ENCODE results near the gene SPTBN1.

SPTBN1 gene

DNA sequence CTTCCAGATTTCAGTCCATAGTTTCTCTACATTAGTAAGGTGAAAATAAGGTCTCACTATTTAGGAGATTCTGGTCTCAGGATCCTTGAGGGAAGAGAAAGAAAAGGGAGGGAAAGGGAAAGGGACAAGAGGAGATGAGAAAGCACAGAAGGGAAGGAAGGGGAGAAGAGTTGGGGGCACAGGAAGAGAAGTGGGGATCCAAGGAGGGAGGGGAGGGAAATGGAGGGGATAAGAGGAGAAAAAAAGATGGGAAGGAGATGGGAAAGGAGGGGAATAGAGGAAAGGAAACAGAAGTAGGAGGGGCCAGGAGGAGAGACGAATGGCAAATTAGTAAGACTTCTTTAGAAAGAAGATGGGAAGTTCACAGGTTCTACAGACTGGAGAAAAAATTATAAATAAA lies 39.2 kb upstream of the SPTBN1 start:
- TF ChIP-seq, protein P1, sequence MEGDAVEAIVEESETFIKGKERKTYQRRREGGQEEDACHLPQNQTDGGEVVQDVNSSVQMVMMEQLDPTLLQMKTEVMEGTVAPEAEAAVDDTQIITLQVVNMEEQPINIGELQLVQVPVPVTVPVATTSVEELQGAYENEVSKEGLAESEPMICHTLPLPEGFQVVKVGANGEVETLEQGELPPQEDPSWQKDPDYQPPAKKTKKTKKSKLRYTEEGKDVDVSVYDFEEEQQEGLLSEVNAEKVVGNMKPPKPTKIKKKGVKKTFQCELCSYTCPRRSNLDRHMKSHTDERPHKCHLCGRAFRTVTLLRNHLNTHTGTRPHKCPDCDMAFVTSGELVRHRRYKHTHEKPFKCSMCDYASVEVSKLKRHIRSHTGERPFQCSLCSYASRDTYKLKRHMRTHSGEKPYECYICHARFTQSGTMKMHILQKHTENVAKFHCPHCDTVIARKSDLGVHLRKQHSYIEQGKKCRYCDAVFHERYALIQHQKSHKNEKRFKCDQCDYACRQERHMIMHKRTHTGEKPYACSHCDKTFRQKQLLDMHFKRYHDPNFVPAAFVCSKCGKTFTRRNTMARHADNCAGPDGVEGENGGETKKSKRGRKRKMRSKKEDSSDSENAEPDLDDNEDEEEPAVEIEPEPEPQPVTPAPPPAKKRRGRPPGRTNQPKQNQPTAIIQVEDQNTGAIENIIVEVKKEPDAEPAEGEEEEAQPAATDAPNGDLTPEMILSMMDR (conservative IDR thresholded peaks at IDR 0.05; ENCODE audit: low read depth, low read length) = no peak
- DNase-seq (ENCODE audit: low read depth) = no peak
- no peak overlapping the region for H3K4me3 ChIP-seq (ENCODE audit: low read depth, low read length)

DNA sequence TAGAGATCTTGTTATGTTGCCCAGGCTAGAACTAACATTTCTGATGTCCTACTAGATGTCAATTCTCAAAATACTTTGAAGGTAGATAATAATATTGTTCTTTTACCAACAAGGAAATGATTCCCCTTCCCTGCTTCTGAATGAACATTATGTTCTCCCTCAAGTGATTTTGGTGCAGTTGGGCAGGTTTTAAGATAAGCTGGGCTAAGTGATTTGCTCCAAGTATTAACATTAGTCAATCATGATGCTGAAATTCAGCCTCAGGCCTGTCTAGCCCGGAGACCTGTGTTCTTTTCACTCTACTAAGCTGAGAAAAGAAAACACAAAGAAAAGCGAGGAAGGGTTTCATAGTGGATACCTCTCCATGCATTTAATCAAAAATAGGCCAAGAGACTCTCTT lies 38.5 kb upstream of the SPTBN1 start:
- TF ChIP-seq, protein P1 (conservative IDR thresholded peaks at IDR 0.05; ENCODE audit: low read depth, low read length) = no peak
- DNase-seq (ENCODE audit: low read depth) = no peak
- no peak overlapping the region for H3K4me3 ChIP-seq (ENCODE audit: low read depth, low read length)

DNA sequence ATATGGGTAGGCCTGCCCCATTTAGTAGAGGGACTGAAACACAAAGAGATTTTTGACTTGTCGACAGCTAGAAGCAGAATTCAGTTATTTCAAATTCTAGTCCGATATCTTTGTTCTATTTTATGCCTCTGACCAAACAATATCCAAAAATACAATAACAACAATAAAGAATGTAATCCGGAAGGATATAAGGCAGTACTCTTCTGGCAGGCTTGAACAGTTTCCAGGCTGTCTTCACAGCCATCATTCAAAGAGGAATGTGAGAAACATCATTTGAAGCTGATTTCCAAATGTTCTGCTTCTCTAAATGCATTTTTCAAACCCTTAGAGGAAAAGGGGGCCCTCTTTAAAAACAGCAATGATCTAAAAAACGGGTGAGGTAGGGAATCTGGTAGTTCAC lies 36.7 kb upstream of the SPTBN1 start:
- TF ChIP-seq, protein P1 (conservative IDR thresholded peaks at IDR 0.05; ENCODE audit: low read depth, low read length) = no peak
- peak; percentile 39 for DNase-seq (ENCODE audit: low read depth)
- H3K4me3 ChIP-seq (ENCODE audit: low read depth, low read length) = no peak overlapping the region

DNA sequence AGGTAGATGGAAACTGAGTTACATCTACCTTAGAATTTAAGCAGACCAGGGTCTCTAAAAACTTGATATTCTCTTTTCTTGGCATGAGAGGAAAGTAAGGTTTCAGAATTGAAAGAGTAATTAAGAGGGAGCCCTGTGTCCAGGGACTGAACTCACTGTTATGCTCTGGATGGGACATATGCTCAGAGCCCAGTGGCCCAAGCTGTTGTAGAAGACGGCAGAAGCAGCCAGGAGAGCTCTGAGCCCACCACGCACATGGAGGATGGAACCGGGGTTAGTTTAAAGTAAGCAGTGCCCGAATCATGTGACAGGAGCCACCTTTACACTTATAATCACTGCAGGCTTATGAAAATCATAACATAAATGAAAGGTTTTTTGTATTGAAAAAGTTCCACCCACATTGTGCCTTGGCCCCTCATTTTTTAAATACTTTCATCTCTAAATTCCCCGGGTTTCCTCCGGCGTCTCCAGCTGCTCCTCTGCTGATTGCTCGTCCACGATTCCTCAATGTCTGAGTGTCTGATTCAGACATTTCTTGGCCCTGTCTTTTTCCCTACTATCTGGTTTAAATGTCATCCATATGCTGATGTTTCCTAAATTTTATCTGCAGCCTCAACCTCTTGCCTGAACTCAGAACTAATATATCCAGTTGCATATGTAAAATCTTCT lies 36.1 kb upstream of the SPTBN1 start:
- peak; percentile 33 for DNase-seq (ENCODE audit: low read depth)
- TF ChIP-seq, protein P1 (conservative IDR thresholded peaks at IDR 0.05; ENCODE audit: low read depth, low read length) = no peak
- no peak overlapping the region for H3K4me3 ChIP-seq (ENCODE audit: low read depth, low read length)

DNA sequence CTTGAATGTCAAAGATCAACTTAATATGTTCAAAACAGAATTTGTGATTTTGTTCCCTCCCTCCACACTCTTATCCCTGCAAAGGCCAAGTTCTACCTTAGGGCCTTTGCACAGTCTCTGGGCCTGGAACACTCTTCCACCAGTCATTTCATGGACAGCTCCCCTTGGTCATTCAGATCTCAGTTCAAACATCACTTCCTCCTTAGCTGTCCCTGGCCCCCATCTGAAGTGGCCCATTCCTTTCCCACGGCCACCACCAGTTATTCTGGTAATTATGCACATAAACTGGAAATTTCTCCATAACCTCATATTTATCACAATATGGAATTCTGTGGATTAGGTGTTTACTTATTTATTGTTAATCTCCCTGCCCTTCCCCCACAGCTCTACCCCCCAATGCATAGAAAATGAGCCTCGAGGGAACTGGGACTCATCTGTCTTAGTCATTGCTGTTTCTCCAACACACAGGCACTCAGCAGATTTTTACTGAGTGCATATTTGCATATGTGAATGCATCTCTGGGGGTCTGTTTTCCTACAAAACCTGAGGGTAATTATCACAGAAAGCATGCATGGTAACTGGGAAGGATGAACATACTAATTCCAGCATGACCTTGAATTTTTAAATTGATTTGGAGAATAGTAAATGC lies 35.5 kb upstream of the SPTBN1 start:
- no peak for DNase-seq (ENCODE audit: low read depth)
- TF ChIP-seq, protein P1 (conservative IDR thresholded peaks at IDR 0.05; ENCODE audit: low read depth, low read length) = no peak

DNA sequence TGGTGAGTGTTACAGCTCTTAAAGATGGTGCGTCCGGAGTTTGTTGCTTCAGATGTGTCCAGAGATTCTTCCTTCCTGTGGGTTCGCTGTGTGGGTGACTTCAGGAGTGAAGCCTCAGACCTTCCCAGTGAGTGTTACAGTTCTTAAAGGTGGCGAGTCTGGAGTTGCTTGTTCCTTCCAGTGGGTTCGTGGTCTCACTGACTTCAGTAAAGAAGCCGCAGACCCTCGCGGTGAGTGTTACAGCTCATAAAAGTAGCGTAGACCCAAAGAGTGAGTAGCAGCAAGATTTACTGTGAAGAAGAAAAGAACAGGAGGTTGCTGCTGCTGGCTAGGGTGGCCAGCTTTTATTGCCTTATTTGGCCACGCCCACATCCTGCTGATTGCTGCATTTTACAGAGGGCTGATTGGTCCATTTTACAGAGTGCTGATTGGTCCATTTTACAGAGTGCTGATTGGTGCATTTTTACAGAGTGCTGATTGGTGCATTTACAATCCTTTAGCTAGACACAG lies 34.0 kb upstream of the SPTBN1 start:
- DNase-seq (ENCODE audit: low read depth) = no peak
- H3K4me3 ChIP-seq (ENCODE audit: low read depth, low read length) = no peak overlapping the region
- TF ChIP-seq, protein P1 (conservative IDR thresholded peaks at IDR 0.05; ENCODE audit: low read depth, low read length) = no peak

More for the DNA sequence above, 35.5 kb upstream of the SPTBN1 start:
- no peak overlapping the region for H3K4me3 ChIP-seq (ENCODE audit: low read depth, low read length)
